Astrocyte of the spinal cord (primary cell): ENCODE data around the gene DNLZ.

Experiments
- DNase-seq: peaks from one replicate; pipeline ENCODE4 v3.0.0; 2011; ENCODE audit warnings: low read depth, low spot score
- H3K4me3 ChIP-seq: 2 replicates; pipeline ENCODE4 v1.5.1; 2011; ENCODE audit warnings: low read depth, mild to moderate bottlenecking, low read length, moderate library complexity
- CTCF ChIP-seq: IDR thresholded peaks from 2 replicates; pipeline ENCODE4 v1.5.1; 2012; ENCODE audit warnings: low read depth, mild to moderate bottlenecking, low read length, inconsistent platforms
- in situ Hi-C: cut with HindIII; loops from 2 replicates; pipeline ENCODE4 v1.10.0; 2017; ENCODE audit warnings: low sequenced_read_pairs

DNLZ gene

GRCh38 chr9:136400038-136400834, 36.7 kb upstream of the DNLZ start, which contains the start of gene SNAPC4:
TSS of gene SNAPC4 (minus strand) at chr9:136400170. CDS start at chr9:136398428, 1,742 bp downstream.
- in situ Hi-C loops, result no loop called here
- TF ChIP-seq CTCF, result peak; percentile 77
- H3K4me3 ChIP-seq, result peak within 1 kb of the TSS; percentile 87

GRCh38 chr9:136399176-136400037, 35.9 kb upstream of the DNLZ start:
- in situ Hi-C loops, result no loop called here
- no peak for DNase-seq
- TF ChIP-seq CTCF, result no peak
- H3K4me3 ChIP-seq, result peak overlapping the region; percentile 87

More at GRCh38 chr9:136400038-136400834, 36.7 kb upstream of the DNLZ start, which contains the start of gene SNAPC4:
- DNase-seq, result peak; percentile 85

GRCh38 chr9:136398286-136398685, 34.7 kb upstream of the DNLZ start:
- no peak for DNase-seq
- TF ChIP-seq CTCF, result no peak
- H3K4me3 ChIP-seq, result no peak overlapping the region
- in situ Hi-C loops, result no loop called here

- in situ Hi-C loops, result no loop called here
- DNase-seq, result no peak
- H3K4me3 ChIP-seq, result no peak overlapping the region
- TF ChIP-seq CTCF, result no peak
These were observed 34.1 kb upstream of the DNLZ start for GRCh38 chr9:136397643-136398042.

- in situ Hi-C loops, result no loop called here
- DNase-seq, result no peak
- H3K4me3 ChIP-seq, result no peak overlapping the region
- TF ChIP-seq CTCF, result no peak
These were observed 32.6 kb upstream of the DNLZ start for GRCh38 chr9:136396219-136396515.

- no peak for TF ChIP-seq CTCF
These were observed 32.0 kb upstream of the DNLZ start for GRCh38 chr9:136395345-136396218.

More at GRCh38 chr9:136395345-136396218, 32.0 kb upstream of the DNLZ start:
- in situ Hi-C loops, result no loop called here
- no peak overlapping the region for H3K4me3 ChIP-seq
- no peak for DNase-seq
